ENCODE data around the gene HMGCL. TPM values are rescaled to one million over a fixed set of nuclear protein-coding genes. Genes with fewer than 3 reads are reported as not detected.
A peak's percentile ranks its signal among the peaks of the same experiment; 100 is the strongest.

HMGCL gene
- total and polyA plus RNA-seq, 2 of the 13 experiments (the other 11 are each of a cell fraction or from before 2014, with no cell fraction given), result 21.3 to 41.4 TPM

- peak in 1 of 2 experiments; percentile 39; a peak in 1 of 4 replicates for TF ChIP-seq KLF16 (CRISPR knock-in tag; IDR thresholded peaks at IDR 0.05)
- TF ChIP-seq SP1 (IDR thresholded peaks at IDR 0.05), result no peak
- 0 out of 2 replicates have a peak, but pooled peaks have one; percentile 30 for TF ChIP-seq SP1 (CRISPR knock-in tag; IDR thresholded peaks at IDR 0.05)
- TF ChIP-seq ESRRA (CRISPR knock-in tag; IDR thresholded peaks at IDR 0.05; ENCODE audit: low read depth), result no peak
- TF ChIP-seq DMAP1 (CRISPR knock-in tag; IDR thresholded peaks at IDR 0.05), result no peak
- TF ChIP-seq GATAD2A (CRISPR knock-in tag; IDR thresholded peaks at IDR 0.05), result peak; percentile 17; the same call in 1 of the 2 replicates
- TF ChIP-seq ZFP36 (IDR thresholded peaks at IDR 0.05; ENCODE audit: borderline replicate concordance, low read depth, low read length, partially characterized antibody), result no peak
- peak; percentile 86 for TF ChIP-seq CEBPB (IDR thresholded peaks at IDR 0.05; ENCODE audit: borderline replicate concordance, low read depth, low read length)
- TF ChIP-seq ZMYM4 (CRISPR knock-in tag; IDR thresholded peaks at IDR 0.05), result peak; percentile 31; the same call in 1 of the 2 replicates
- no peak for TF ChIP-seq SRSF1 (optimal IDR thresholded peaks at IDR 0.05; ENCODE audit: low read depth, low read length)
- peak; percentile 40; the same call in 1 of the 2 replicates for TF ChIP-seq SALL1 (CRISPR knock-in tag; IDR thresholded peaks at IDR 0.05)
- peak; percentile 22; the same call in 1 of the 2 replicates for TF ChIP-seq ZBTB38 (CRISPR knock-in tag; IDR thresholded peaks at IDR 0.05)
- TF ChIP-seq RORA (CRISPR knock-in tag; IDR thresholded peaks at IDR 0.05), result no peak
- peak; percentile 69; the same call in 1 of the 2 replicates for TF ChIP-seq MAX (IDR thresholded peaks at IDR 0.05)
- TF ChIP-seq, protein P1, sequence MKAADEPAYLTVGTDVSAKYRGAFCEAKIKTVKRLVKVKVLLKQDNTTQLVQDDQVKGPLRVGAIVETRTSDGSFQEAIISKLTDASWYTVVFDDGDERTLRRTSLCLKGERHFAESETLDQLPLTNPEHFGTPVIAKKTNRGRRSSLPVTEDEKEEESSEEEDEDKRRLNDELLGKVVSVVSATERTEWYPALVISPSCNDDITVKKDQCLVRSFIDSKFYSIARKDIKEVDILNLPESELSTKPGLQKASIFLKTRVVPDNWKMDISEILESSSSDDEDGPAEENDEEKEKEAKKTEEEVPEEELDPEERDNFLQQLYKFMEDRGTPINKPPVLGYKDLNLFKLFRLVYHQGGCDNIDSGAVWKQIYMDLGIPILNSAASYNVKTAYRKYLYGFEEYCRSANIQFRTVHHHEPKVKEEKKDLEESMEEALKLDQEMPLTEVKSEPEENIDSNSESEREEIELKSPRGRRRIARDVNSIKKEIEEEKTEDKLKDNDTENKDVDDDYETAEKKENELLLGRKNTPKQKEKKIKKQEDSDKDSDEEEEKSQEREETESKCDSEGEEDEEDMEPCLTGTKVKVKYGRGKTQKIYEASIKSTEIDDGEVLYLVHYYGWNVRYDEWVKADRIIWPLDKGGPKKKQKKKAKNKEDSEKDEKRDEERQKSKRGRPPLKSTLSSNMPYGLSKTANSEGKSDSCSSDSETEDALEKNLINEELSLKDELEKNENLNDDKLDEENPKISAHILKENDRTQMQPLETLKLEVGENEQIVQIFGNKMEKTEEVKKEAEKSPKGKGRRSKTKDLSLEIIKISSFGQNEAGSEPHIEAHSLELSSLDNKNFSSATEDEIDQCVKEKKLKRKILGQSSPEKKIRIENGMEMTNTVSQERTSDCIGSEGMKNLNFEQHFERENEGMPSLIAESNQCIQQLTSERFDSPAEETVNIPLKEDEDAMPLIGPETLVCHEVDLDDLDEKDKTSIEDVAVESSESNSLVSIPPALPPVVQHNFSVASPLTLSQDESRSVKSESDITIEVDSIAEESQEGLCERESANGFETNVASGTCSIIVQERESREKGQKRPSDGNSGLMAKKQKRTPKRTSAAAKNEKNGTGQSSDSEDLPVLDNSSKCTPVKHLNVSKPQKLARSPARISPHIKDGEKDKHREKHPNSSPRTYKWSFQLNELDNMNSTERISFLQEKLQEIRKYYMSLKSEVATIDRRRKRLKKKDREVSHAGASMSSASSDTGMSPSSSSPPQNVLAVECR (CRISPR knock-in tag; IDR thresholded peaks at IDR 0.05; ENCODE audit: borderline replicate concordance), result peak; percentile 75
- no peak for TF ChIP-seq ERF (CRISPR knock-in tag; IDR thresholded peaks at IDR 0.05)
- TF ChIP-seq CTCF (CRISPR knock-in tag; IDR thresholded peaks at IDR 0.05), result 0 out of 2 replicates have a peak, but pooled peaks have one; percentile 6
- TF ChIP-seq FOXJ3 (CRISPR knock-in tag; IDR thresholded peaks at IDR 0.05; ENCODE audit: borderline replicate concordance), result no peak
- 0 out of 2 replicates have a peak, but pooled peaks have one; percentile 43 for TF ChIP-seq IRF9 (CRISPR knock-in tag; IDR thresholded peaks at IDR 0.05; ENCODE audit: borderline replicate concordance)
These were observed 13.2 kb upstream of the HMGCL start (continued) for GRCh38 chr1:23838401-23838866.
